H1 (cell line): ENCODE data around the gene C7orf25. TPM values are rescaled to one million over a fixed set of nuclear protein-coding genes. Genes with fewer than 3 reads are reported as not detected.
A peak's percentile ranks its signal among the peaks of the same experiment; 100 is the strongest.

Source experiments
- CTCF ChIA-PET: fragments of 300-600 bp; sonication (Branson Sonifier 250); formaldehyde crosslinking; loops from one replicate; lab custom pipeline; 2021; ENCODE audit not compliant: partially characterized antibody; lab: Charles Lee
- POLR2A ChIA-PET: fragments of 300-600 bp; sonication (Branson Sonifier 250); formaldehyde crosslinking; loops from one replicate; lab custom pipeline; 2021; ENCODE audit warnings: inconsistent platforms; ENCODE audit not compliant: partially characterized antibody; lab: Charles Lee
- DNase-seq, 2 experiments: peaks; one replicate each; pipeline versions ENCODE4 v3.0.0 to v3.0.0-alpha.2; 2010 to 2022; ENCODE audit warnings: low spot score in 2 of 2, low read depth in 1 of 2, mixed read lengths in 1 of 2
- FAIRE-seq: peaks from 2 replicates; lab custom pipeline; 2011; peaks lifted over from hg19 to GRCh38; lab: Jason Lieb, UNC
- H2AFZ ChIP-seq: 2 replicates; pipeline ENCODE4 v1.8.1; 2012; ENCODE audit warnings: low read length, inconsistent platforms
- H2AK5ac ChIP-seq: 2 replicates; pipeline ENCODE4 v1.6.1; 2013; ENCODE audit warnings: low read depth, low read length
- H2BK120ac ChIP-seq: replicated peaks from 2 replicates; pipeline ENCODE3; 2013; ENCODE audit warnings: low read depth, low read length, inconsistent platforms
- H2BK12ac ChIP-seq: 2 replicates; pipeline ENCODE4 v1.6.1; 2013; ENCODE audit warnings: low read depth, low read length
- H2BK15ac ChIP-seq: 2 replicates; pipeline ENCODE4 v1.6.1; 2013; ENCODE audit warnings: low read length
- H2BK20ac ChIP-seq: 2 replicates; pipeline ENCODE4 v1.6.1; 2013; ENCODE audit warnings: low read length
- H2BK5ac ChIP-seq: 2 replicates; pipeline ENCODE4 v1.6.1; 2013; ENCODE audit warnings: low read depth, low read length
- H3K14ac ChIP-seq: 2 replicates; pipeline ENCODE4 v1.6.1; 2013; ENCODE audit warnings: inconsistent platforms; ENCODE audit not compliant: insufficient read length
- H3K18ac ChIP-seq: 2 replicates; pipeline ENCODE4 v1.6.1; 2013; ENCODE audit warnings: low read length; ENCODE audit errors: extremely low read depth
- H3K23ac ChIP-seq: 2 replicates; pipeline ENCODE4 v1.6.1; 2013; ENCODE audit warnings: inconsistent platforms; ENCODE audit not compliant: insufficient read length
- H3K23me2 ChIP-seq: 2 replicates; pipeline ENCODE4 v1.6.1; 2013; ENCODE audit warnings: low read depth, low read length
- H3K27ac ChIP-seq: 2 replicates; pipeline ENCODE4 v1.6.1; 2011; ENCODE audit warnings: low read depth, low read length, inconsistent platforms
- H3K27me3 ChIP-seq, 4 experiments: replicated peaks in 1 of 4; 1 replicate in 1 of 4; 2 replicates in 3 of 4; pipeline versions ENCODE4 v1.6.1 to v1.8.1; 2011 to 2013; ENCODE audit warnings: low read length in 3 of 4, mild to moderate bottlenecking in 3 of 4, inconsistent platforms in 2 of 4, mixed read lengths in 2 of 4, moderate library complexity in 1 of 4; ENCODE audit not compliant: control insufficient read depth in 3 of 4, insufficient read depth in 3 of 4; ENCODE audit errors: extremely low read depth in 1 of 4
- H3K36me3 ChIP-seq, 4 experiments: 2 replicates each; pipeline versions ENCODE4 v1.6.1 to v1.8.1; 2011 to 2013; ENCODE audit warnings: mild to moderate bottlenecking in 4 of 4, low read length in 3 of 4, moderate library complexity in 2 of 4, control low read depth in 1 of 4, inconsistent platforms in 1 of 4; ENCODE audit not compliant: insufficient read depth in 4 of 4, control insufficient read depth in 2 of 4
- H3K4ac ChIP-seq: replicated peaks from 2 replicates; pipeline ENCODE3; 2013; ENCODE audit warnings: low read length, low read depth, mixed read lengths, inconsistent platforms; ENCODE audit not compliant: insufficient read length
- H3K4me1 ChIP-seq, 4 experiments: replicated peaks in 1 of 4; 1 replicate in 1 of 4; 2 replicates in 3 of 4; pipeline versions ENCODE4 v1.6.1 to v1.8.1; 2011 to 2013; ENCODE audit warnings: low read length in 3 of 4, inconsistent platforms in 2 of 4, mixed read lengths in 1 of 4; ENCODE audit not compliant: insufficient read depth in 4 of 4, control insufficient read depth in 3 of 4
- H3K4me2 ChIP-seq, 2 experiments: 2 replicates each; pipeline versions ENCODE4 v1.6.1 to v1.8.1; 2011 to 2013; ENCODE audit warnings: low read depth in 2 of 2, low read length in 2 of 2, control low read depth in 1 of 2, inconsistent platforms in 1 of 2, mild to moderate bottlenecking in 1 of 2; ENCODE audit not compliant: insufficient read depth in 1 of 2
- H3K4me3 ChIP-seq, 4 experiments: fragments of 200-600, 300-600 bp in 1 of 4; sonication (generic), shearing (Covaris generic), sonication (Bioruptor Twin) in 1 of 4; 2 replicates each; pipeline versions ENCODE4 v1.5.1 to v1.8.1; 2011 to 2016; ENCODE audit warnings: low read length in 4 of 4, low read depth in 3 of 4, control low read depth in 2 of 4, inconsistent platforms in 2 of 4, mild to moderate bottlenecking in 2 of 4, mixed read lengths in 1 of 4, moderate library complexity in 1 of 4; ENCODE audit not compliant: insufficient read depth in 2 of 4; ENCODE audit errors: extremely low read depth in 1 of 4
- H3K56ac ChIP-seq: replicated peaks from 2 replicates; pipeline ENCODE3; 2013; ENCODE audit warnings: low read depth, mild to moderate bottlenecking, mixed read lengths, low read length, inconsistent platforms; ENCODE audit not compliant: insufficient read length
- H3K79me1 ChIP-seq: 2 replicates; pipeline ENCODE4 v1.6.1; 2013; ENCODE audit warnings: low read depth, low read length, control low read depth
- H3K79me2 ChIP-seq, 2 experiments: 2 replicates each; pipeline versions ENCODE4 v1.6.1 to v1.8.1; 2012 to 2013; ENCODE audit warnings: low read length in 2 of 2, mild to moderate bottlenecking in 2 of 2, inconsistent platforms in 1 of 2; ENCODE audit not compliant: insufficient read depth in 2 of 2, control insufficient read depth in 1 of 2
- H3K9ac ChIP-seq, 4 experiments: replicated peaks in 1 of 4; 1 replicate in 1 of 4; 2 replicates in 3 of 4; pipeline versions ENCODE4 v1.6.1 to v1.8.1; 2011 to 2013; ENCODE audit warnings: low read depth in 3 of 4, low read length in 3 of 4, control low read depth in 2 of 4, mild to moderate bottlenecking in 2 of 4, moderate library complexity in 2 of 4, inconsistent platforms in 1 of 4; ENCODE audit errors: extremely low read depth in 1 of 4
- H3K9me3 ChIP-seq, 2 experiments: 2 replicates each; pipeline versions ENCODE4 v1.6.1 to v1.8.1; 2012 to 2013; ENCODE audit warnings: mild to moderate bottlenecking in 2 of 2, moderate library complexity in 2 of 2, control low read depth in 1 of 2, inconsistent platforms in 1 of 2, low read depth in 1 of 2, low read length in 1 of 2, mixed read lengths in 1 of 2; ENCODE audit not compliant: insufficient read depth in 2 of 2
- H4K20me1 ChIP-seq, 2 experiments: replicated peaks in 1 of 2; 2 replicates each; pipeline versions ENCODE3 to v1.8.1; 2011 to 2013; ENCODE audit warnings: inconsistent platforms in 2 of 2, low read length in 2 of 2, mild to moderate bottlenecking in 1 of 2; ENCODE audit not compliant: insufficient read depth in 2 of 2, control insufficient read depth in 1 of 2
- H4K5ac ChIP-seq: 2 replicates; pipeline ENCODE4 v1.6.1; 2013; ENCODE audit warnings: low read length, low read depth, mixed read lengths, inconsistent platforms; ENCODE audit not compliant: insufficient read length
- H4K8ac ChIP-seq: 2 replicates; pipeline ENCODE4 v1.8.0; 2013; ENCODE audit warnings: mild to moderate bottlenecking, moderate library complexity, low read length, inconsistent platforms; ENCODE audit not compliant: insufficient read depth; ENCODE audit errors: extremely low read depth
- H4K91ac ChIP-seq: replicated peaks from 2 replicates; pipeline ENCODE3; 2013; ENCODE audit warnings: low read length, mixed read lengths, inconsistent platforms; ENCODE audit not compliant: insufficient read length
- KDM4A ChIP-seq: IDR thresholded peaks from one replicate; pipeline ENCODE4 v1.7.1; 2012; ENCODE audit warnings: low read depth, mild to moderate bottlenecking, moderate library complexity, low read length, inconsistent platforms; ENCODE audit not compliant: severe bottlenecking
- POLR2A ChIP-seq, 2 experiments: IDR thresholded peaks; 1 replicate in 1 of 2; 2 replicates in 1 of 2; pipeline ENCODE4 v1.6.1; 2011; ENCODE audit warnings: low read depth in 2 of 2, low read length in 2 of 2, mild to moderate bottlenecking in 2 of 2; ENCODE audit errors: control extremely low read depth in 1 of 2
- WGBS, 2 experiments: shearing (Covaris generic) in 1 of 2; methylation state at CpG; one replicate each; pipeline versions ENCODE4 v1.1.6 to v1.1.7; 2013 to 2015; ENCODE audit warnings: low lambda C conversion rate in 2 of 2, mixed read lengths in 2 of 2, inconsistent platforms in 1 of 2, low coverage in 1 of 2, missing lambda C conversion rate in 1 of 2; ENCODE audit not compliant: insufficient replicate concordance in 2 of 2, insufficient coverage in 1 of 2, insufficient read length in 1 of 2; ENCODE audit errors: extremely low coverage in 1 of 2, missing lambda C conversion rate in 1 of 2; 5-methylcytosine and 5-hydroxymethylcytosine counted together
- polyA plus RNA-seq, 7 experiments: library from polyadenylated mRNA; depleted of rRNA in 3 of 7; stranded (reverse) in 5 of 7; unstranded in 2 of 7; fragments of >200 nt in 5 of 7; fragments of 200-250 nt in 2 of 7; gene quantifications; 1 replicate in 5 of 7; 2 replicates in 1 of 7; 4 replicates in 1 of 7; pipeline versions ENCODE4 v1.2.1 to v1.2.3, GENCODE V29; 2011 to 2013; ENCODE audit warnings: missing spikeins in 2 of 7, mixed read lengths in 2 of 7
- total RNA-seq: library from RNA; stranded (reverse); fragmentation: NEBNext Ultra II Directional; extraction: Animal tissue kit (Norgen Biotek cat#: 25700); gene quantifications from 2 replicates; pipeline ENCODE4 v1.2.1, GENCODE V29; 2021
- TF ChIP-seq, protein P1 (sequence below): IDR thresholded peaks from 2 replicates; pipeline ENCODE4 v1.6.1; 2012; ENCODE audit warnings: inconsistent platforms

C7orf25 gene
- total and polyA plus RNA-seq, 2 of the 8 experiments (the other 6 are each of a cell fraction or from before 2014, with no cell fraction given), result 0.70 to 4.5 TPM

DNA sequence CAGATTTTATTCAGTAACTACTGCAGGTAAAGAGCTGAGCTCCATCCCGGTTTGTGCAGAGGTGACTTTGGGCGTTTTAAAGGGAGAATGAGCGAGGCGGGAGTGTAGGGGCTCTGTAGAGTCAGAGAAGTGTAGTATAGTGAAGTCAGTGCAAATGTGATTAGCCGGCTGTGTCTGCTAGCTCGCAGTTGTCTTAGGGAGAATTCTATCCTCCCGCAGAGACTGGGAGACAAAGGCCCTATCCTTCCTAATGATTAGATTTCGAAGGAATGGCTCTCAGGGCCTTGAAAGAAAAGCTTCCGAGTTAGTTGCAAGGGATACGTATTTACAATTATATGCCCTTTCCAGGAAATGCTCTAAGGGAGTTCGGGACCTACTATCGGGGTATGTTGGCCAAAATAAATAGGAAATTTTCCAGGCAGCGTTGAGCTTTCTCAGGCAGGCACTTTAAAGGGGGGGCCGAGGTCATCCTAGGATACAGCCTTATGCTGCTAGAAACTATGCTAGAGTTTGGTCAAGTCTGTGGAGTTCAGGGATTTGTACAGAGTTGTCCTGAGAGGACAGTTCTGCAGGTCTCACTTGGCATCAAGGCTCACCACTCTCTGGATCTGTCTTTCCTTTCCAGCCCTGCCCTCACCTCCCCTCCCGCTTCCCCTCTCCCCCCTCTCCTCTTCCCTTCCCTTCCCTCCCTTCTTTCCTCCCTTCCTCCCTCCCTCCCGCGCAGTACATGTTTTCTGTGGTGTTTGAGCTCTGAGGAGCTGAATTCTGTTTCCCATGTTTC, 21.1 kb upstream of the C7orf25 start:
- Histone ChIP-seq H4K91ac (no peak overlapping the region), H4K5ac (no peak overlapping the region), H2AK5ac (no peak overlapping the region), H3K4me3 (peak overlapping the region; percentile 83 to 98 (median 94)), H3K9ac (peak overlapping the region; percentile 76 to 95 (median 90)), H3K79me1 (no peaks in the 10 kb centered on the region), H2BK20ac (no peak overlapping the region), H3K56ac (no peak overlapping the region), H3K23ac (no peak overlapping the region), H3K18ac (no peak overlapping the region), H2BK15ac (no peak overlapping the region), H3K4me2 (peak overlapping the region; percentile 82 to 87), H2BK5ac (peak overlapping the region; percentile 29; the same call in 1 of the 2 replicates), H3K27me3 (no peaks in the 10 kb centered on the region), H3K23me2 (peaks cover 9% of the 10 kb centered on the region; the same call in 1 of the 2 replicates), H3K14ac (no peak overlapping the region), H3K4me1 (peaks cover 0 to 4% (median 0%) of the 10 kb centered on the region in 4 experiments; a peak in 2 of 7 replicates), H3K79me2 (peaks cover 33 to 68% of the 10 kb centered on the region in 2 experiments), H4K20me1 (peaks cover 4 to 6% of the 10 kb centered on the region in 2 experiments), H3K27ac (peak overlapping the region; percentile 89), H3K36me3 (peaks cover 9 to 32% (median 25%) of the 10 kb centered on the region in 4 experiments), H2BK12ac (no peak overlapping the region; the same call in 1 of the 2 replicates), H3K4ac (no peak overlapping the region), H4K8ac (no peak overlapping the region), H2AFZ (no peak overlapping the region), H2BK120ac (no peak overlapping the region), H3K9me3 (no peaks in the 10 kb centered on the region)
- DNase-seq (no peak), FAIRE-seq (no peak)
- ChIA-PET POLR2A (interaction anchor here (0.6 to 13.6 kb wide), 17 partner anchors 8 to 707 kb away, joined by 3 to 112 read pairs (median 4); partner anchors contain the start of gene C7orf25), CTCF (interaction anchor here (0.8 to 3.5 kb wide), 12 partner anchors 8 to 905 kb away, joined by 3 to 9 read pairs (median 4); no protein-coding TSS in a partner anchor)
- TF ChIP-seq KDM4A, result peak; percentile 1
- TF ChIP-seq POLR2A (IDR thresholded peaks at IDR 0.05; ENCODE audit: control extremely low read depth in 1 of 2, low read depth in 2 of 2, low read length in 2 of 2), result peak in 1 of 2 experiments; percentile 48; a peak in 1 of 3 replicates
- TF ChIP-seq, protein P1, sequence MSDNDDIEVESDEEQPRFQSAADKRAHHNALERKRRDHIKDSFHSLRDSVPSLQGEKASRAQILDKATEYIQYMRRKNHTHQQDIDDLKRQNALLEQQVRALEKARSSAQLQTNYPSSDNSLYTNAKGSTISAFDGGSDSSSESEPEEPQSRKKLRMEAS, result no peak
- WGBS, 2 experiments, result 5% methylated on average over 17 of the region's 17 CpGs; no CpG with 5 or more reads in 1 of the 2 experiments
